GM12892 (cell line): ENCODE data around the gene KCNT1. TPM values are rescaled to one million over a fixed set of nuclear protein-coding genes. Genes with fewer than 3 reads are reported as not detected.

Experiments
- DNase-seq: peaks from one replicate; pipeline ENCODE4 v3.0.0; 2011; ENCODE audit not compliant: insufficient read length
- FAIRE-seq: peaks from 2 replicates; lab custom pipeline; 2011; peaks lifted over from hg19 to GRCh38; lab: Jason Lieb, UNC
- POLR2A ChIP-seq: IDR thresholded peaks from 2 replicates; pipeline ENCODE4 v1.6.1; 2011; ENCODE audit warnings: low read depth, low read length, control low read depth
- POLR2AphosphoS5 ChIP-seq: IDR thresholded peaks from 2 replicates; pipeline ENCODE4 v1.6.1; 2011; ENCODE audit warnings: low read depth, low read length, control low read depth
- TAF1 ChIP-seq: IDR thresholded peaks from 2 replicates; pipeline ENCODE4 v1.6.1; 2011; ENCODE audit warnings: low read depth, mild to moderate bottlenecking, control low read depth, low read length, borderline replicate concordance
- polyA plus RNA-seq: library from polyadenylated mRNA; unstranded; fragments of >200 nt; gene quantifications from one replicate; pipeline ENCODE4 v1.2.1, GENCODE V29; 2012; ENCODE audit warnings: missing spikeins, inconsistent platforms; ENCODE audit not compliant: missing spikeins

KCNT1 gene
- polyA plus RNA-seq = 0.06 TPM

DNA sequence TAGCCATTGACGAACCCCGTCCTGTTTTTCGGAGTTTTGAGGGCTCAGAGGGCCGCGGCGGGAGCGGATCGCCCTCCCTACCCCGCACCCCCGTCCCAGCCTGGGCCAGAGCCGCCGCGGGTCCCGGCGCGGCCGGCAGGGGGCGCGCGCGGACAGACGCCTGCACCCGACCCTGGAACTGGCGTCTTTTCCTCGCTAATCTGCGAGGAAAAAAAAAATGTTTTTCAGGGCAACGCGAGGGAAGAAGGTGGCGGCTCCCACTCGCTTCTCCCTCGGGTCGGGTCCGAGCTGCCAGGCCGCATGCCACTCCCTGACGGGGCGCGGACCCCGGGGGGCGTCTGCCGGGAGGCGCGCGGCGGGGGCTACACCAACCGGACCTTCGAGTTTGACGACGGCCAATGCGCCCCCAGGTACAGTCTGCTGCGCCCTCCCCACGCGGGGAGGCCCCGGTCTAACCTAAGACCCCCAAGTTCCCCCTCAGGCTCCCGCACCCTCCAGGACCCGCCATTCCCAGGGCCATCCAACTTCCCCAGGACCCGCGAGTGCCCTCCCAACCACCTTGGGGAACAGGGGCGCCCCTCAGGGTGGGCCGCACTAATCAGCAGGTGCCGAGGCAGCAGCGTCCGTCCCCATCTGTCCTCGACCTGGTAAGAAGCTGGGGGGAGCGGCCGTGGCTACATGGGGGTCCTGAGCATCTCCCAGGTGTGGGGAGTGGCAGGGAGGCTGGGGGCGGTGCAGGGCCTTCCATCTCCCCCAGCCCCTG, at the start of gene KCNT1:
KCNT1 (plus strand) TSS at position 227 of the 763 bp plus-strand sequence; CDS start at position 301, 74 bp downstream.
- TF ChIP-seq POLR2AphosphoS5 = no peak
- TF ChIP-seq POLR2A = no peak
- no peak for TF ChIP-seq TAF1
- peak; percentile 92 for DNase-seq
- FAIRE-seq = no peak

DNA sequence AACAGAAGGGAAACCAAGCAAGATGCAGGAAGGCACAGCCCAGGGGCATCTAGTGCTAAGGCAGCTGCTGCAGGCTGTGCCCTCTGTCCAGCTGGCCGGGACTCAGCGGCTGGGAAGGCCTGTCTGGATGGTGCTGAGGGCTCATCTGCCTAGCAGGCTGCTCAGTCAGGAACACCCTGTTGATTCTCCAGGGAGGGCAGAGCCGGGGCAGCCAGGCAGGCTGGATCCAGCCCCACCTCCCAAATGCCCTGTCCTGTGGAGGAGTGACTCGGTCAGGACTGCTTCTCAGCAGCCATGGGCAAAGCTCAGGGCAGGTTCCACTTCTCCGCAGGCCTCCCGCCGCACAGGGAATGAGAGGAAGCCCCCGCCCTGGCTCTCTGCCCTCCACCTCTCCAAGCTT, 46.7 kb upstream of the KCNT1 start:
- TF ChIP-seq POLR2A (no peak), TAF1 (no peak), POLR2AphosphoS5 (no peak)
- FAIRE-seq = no peak
- no peak for DNase-seq

DNA sequence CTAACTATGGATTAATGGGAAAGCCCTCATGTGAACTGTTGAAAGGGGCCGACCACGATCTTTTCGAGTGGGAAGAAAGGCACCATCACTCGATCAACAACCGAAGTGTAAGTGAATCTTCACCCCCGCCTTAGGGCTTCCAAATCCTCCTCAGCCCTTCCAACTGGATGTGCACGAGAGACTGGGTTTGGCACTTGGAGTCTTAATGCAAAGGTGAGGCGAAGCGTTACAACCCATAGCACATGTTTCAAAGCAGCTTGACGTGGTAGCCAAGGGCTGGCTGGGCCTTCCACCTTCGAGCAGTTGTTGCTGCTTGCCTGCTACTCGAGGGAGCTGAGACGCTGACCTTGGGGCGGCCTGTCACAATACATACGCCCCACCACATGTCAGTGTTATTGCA, 44.6 kb upstream of the KCNT1 start:
- DNase-seq = no peak
- no peak for TF ChIP-seq POLR2A
- no peak for TF ChIP-seq TAF1
- no peak for FAIRE-seq

DNA sequence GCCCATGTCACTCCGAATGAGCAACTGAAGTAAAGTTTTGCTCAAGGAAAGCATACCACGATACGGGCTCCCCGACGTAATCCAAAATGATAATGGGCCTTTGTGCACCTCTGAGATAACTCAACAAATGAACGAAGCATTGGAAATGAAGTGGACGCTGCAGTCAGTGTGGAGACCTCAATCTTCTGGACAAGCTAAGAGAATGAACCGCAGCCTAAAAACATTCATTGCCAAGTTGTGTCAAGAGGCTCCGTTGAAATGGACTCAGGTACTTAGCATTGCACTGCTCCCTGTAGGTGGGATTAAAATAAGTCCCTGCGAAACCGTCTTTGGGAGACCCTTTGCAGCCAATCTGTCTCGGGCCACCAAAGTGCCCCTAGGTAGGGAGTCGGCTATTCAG, 42.7 kb upstream of the KCNT1 start:
- no peak for DNase-seq
- FAIRE-seq = no peak
- TF ChIP-seq TAF1 (no peak), POLR2A (no peak), POLR2AphosphoS5 (no peak)

DNA sequence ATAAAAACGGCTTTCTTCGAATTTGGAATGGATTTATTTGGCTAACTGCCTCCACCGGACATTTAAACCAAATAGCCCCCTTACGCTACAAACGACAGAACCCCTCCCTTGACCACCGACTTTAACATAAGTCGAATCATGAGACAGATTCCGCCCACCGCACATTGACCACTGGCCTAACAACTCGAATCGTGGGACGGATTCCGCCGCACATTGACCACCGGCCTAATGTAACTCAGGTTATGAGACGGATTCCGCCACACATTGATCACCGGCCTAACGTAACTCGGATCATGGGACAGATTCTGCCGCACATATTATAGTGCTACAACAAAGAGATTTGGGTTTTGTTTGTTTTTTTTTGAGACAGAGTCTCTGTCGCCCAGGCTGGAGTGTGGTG, 41.6 kb upstream of the KCNT1 start:
- no peak for FAIRE-seq
- no peak for DNase-seq
- no peak for TF ChIP-seq POLR2AphosphoS5
- no peak for TF ChIP-seq POLR2A
- no peak for TF ChIP-seq TAF1

DNA sequence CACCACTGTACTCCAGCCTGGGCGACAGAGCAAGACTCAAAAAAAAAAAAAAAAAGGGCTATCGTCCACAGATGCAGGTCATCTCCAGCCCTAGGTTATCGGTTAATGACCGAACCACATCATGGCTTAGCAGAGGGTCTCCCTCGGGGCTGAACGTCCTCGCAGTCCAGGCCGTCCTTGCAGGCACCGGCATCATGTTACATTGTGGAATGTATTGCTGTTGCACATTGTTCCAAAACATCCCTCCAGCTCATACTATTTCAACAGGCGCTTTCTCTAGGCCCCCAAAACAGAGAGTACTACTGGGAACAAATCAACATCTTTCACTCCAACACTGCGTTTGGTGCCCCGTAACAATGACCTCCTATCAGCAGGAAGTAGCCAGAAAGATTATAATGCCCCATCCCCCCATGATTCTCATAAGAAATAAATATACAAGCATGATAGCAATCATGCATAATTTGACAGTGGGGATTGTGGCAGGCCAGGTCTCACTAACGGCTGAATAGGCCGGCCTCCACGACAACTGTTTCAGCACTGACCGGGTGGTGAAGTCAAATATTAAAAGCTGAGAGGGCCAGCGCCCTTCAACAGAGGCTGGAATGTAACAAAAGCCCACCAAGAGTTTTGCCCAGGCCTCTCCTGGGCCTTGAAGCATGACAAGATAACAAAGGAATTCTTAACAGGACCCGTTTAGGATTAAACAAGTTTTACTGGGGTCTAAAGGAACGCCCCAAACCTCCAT, 40.0 kb upstream of the KCNT1 start:
- FAIRE-seq (no peak), DNase-seq (no peak)
- TF ChIP-seq TAF1 = no peak

DNA sequence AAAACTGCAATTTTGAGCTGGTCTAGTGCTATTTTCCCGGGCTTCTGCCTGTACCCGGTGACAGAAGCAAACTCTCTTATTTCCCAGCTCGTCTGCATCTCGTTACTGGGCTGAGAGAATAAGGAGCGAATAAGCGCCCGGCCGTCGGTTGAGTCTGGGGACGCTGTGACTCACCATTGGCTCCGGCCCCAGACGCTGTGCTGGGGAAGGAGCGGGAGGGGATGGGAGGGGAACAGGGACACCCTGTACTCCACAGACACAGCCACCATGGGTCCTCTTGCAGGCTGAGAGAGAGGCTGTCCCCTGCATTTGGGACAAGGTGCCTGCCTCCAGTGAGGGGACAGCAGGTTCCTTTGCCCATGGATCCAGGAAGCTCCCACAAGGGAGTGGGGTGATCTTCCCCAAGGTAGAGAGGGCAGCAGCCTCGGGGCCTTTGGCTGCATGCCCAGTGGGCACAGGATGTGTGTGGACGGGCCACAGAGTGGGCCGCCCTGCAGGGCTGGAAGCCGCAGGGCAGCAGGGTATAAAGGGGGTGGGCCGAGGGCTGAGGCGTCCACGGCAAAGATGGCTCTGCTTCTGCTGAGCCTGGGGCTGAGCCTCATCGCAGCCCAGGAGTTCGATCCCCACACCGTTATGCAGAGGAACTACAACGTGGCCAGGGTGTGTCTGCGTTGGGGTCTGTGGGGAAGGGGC, 39.1 kb upstream of the KCNT1 start, which contains the start of gene LCN9:
LCN9 (plus strand) TSS at position 552 of the 693 bp plus-strand sequence; CDS start at position 565, 13 bp downstream.
- FAIRE-seq = no peak
- TF ChIP-seq TAF1 = no peak
- TF ChIP-seq POLR2AphosphoS5 = no peak
- no peak for TF ChIP-seq POLR2A
- DNase-seq = no peak

DNA sequence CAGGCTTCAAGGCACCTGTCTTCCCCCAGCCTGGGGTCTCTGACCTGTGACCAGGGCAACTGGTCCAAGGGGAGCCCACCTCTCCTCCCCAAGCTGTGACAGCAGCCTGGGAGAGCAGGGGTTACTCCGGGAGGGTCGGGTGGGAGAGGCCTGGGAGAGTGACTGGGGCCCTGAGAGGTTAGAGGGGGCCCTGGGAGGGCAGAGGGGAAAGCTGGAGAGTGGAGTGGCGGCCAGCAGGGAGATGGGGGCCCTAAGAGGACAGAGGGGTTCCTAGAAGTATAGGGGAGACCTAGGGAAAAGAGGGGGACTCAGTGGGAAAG, 38.6 kb upstream of the KCNT1 start:
- no peak for FAIRE-seq
- no peak for TF ChIP-seq POLR2AphosphoS5
- no peak for TF ChIP-seq POLR2A
- TF ChIP-seq TAF1 = no peak

DNA sequence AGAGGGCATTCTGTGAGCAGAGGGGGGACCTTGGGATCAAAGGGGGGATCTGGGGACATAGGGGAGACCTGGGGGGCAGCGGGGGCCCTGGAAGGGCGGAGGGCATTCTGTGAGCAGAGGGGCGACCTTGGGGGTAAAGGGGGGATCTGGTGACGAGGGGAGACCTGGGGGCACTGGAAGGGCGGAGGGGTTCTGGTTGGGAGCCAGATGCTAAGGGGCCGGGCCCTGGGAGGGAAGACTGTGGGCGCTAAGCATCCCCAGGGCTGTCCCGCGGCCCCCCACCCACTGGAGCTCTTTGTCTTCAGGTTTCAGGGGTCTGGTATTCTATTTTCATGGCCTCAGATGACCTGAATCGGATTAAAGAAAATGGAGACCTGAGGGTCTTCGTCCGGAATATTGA, 38.1 kb upstream of the KCNT1 start:
- FAIRE-seq (no peak), DNase-seq (no peak)
- no peak for TF ChIP-seq POLR2AphosphoS5
- no peak for TF ChIP-seq POLR2A
- no peak for TF ChIP-seq TAF1

More for the DNA sequence above, 38.6 kb upstream of the KCNT1 start:
- DNase-seq = no peak

DNA sequence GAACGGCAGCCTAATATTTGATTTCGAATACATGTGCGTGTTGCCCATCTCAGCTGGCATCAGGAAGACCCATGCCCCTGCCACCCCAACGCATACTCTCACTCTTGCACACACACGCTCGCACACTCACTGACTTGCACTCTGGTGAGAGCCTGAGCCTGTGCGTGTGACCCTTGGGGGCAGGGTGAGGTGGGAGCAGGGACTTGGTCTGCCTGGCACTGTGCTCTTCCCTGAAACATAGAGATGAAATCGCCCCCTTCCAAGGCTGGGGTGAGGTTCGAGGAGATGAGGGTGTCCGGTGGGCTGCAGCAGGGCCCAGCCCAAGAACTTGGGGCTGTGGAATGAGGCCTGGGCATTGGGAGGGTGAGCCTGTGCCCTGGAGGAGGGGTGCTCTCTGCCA, 37.7 kb upstream of the KCNT1 start:
- DNase-seq (no peak), FAIRE-seq (no peak)
- TF ChIP-seq POLR2AphosphoS5 (no peak), TAF1 (no peak), POLR2A (no peak)
